ENCODE measurements around the gene PDSS2. TPM values are rescaled to one million over a fixed set of nuclear protein-coding genes. Genes with fewer than 3 reads are reported as not detected.
"Not testable (repeated sequence)": the region's sequence is repeated elsewhere in the genome, so short reads cannot be mapped to it uniquely, and the experiment has no call there.

PDSS2 gene
- total RNA-seq, 3 donors from 2014 or later (not counting 1 experiment from before 2014, with no cell fraction given), result 11.2 to 15.5 (median 14.2) TPM

DNA sequence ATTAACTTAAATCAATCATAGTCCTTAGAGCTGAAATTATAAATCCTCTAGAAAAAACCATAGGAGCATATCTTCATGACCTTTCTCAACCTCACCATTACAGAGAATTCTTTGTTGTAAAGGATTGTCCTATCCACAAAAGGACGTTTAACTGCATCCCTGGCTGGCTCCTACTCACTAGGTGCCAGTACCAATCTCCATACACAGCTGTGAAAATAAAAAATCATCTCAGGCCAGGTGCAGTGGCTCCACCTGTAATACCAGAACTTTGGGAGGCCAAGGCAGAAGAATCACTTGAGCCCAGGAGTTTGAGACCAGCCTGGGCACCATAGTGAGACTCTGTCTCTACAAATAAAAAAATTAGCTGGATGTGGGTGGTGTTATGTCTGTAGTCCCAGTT, 89.9 kb downstream of the PDSS2 start:
- no peaks in the 10 kb centered on the region for H3K27me3 ChIP-seq (ENCODE audit: control insufficient read depth, insufficient read depth, low read length)
- no peak overlapping the region for H3K27ac Mint-ChIP-seq
- no peaks in the 10 kb centered on the region for H3K4me1 ChIP-seq (ENCODE audit: control insufficient read depth, insufficient read depth, low read length)
- H3K4me3 Mint-ChIP-seq, result no peak overlapping the region
- no peak for DNase-seq
- H3K4me3 ChIP-seq (ENCODE audit: low read length), result no peak overlapping the region
- H3K36me3 Mint-ChIP-seq, result no peaks in the 10 kb centered on the region
- TF ChIP-seq, protein P1, sequence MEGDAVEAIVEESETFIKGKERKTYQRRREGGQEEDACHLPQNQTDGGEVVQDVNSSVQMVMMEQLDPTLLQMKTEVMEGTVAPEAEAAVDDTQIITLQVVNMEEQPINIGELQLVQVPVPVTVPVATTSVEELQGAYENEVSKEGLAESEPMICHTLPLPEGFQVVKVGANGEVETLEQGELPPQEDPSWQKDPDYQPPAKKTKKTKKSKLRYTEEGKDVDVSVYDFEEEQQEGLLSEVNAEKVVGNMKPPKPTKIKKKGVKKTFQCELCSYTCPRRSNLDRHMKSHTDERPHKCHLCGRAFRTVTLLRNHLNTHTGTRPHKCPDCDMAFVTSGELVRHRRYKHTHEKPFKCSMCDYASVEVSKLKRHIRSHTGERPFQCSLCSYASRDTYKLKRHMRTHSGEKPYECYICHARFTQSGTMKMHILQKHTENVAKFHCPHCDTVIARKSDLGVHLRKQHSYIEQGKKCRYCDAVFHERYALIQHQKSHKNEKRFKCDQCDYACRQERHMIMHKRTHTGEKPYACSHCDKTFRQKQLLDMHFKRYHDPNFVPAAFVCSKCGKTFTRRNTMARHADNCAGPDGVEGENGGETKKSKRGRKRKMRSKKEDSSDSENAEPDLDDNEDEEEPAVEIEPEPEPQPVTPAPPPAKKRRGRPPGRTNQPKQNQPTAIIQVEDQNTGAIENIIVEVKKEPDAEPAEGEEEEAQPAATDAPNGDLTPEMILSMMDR (IDR thresholded peaks at IDR 0.05), result no peak
- H3K9me3 Mint-ChIP-seq, result no peaks in the 10 kb centered on the region
- intact Hi-C loops (cut with micrococcal nuclease), result no loop called here
- peaks cover 12 to 27% of the 10 kb centered on the region in 2 donors for H3K4me1 Mint-ChIP-seq
- no peak overlapping the region for H3K27ac ChIP-seq (ENCODE audit: low read length)
- no peaks in the 10 kb centered on the region for H3K27me3 Mint-ChIP-seq (ENCODE audit: low read depth in 2 of 2)
- no peaks in the 10 kb centered on the region for H3K36me3 ChIP-seq (ENCODE audit: control insufficient read depth, insufficient read depth, low read length)
- ATAC-seq, result no peak
- no peaks in the 10 kb centered on the region for H3K9me3 ChIP-seq (ENCODE audit: control insufficient read depth, insufficient read depth, low read length)
- WGBS (ENCODE audit: insufficient coverage), result 100% methylated on average over 1 of the region's 1 CpG

DNA sequence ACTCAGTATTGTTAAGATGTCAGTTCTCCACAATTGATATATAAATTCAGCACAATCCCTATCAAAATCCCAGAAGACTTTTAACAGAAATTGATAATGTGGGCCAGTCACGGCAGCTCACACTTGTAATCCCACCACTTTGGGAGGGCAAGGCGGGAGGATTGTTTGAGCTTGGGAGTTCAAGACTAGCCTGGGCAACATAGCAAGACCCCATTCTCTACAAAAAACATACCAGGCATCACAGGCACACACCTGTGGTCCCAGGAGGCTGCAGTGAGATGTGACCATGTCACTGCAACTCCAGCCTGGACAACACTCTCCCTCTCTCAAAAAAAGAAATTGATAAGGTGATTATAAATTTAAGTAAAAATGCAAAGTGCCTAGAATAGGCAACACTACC, 90.9 kb downstream of the PDSS2 start:
- no peak overlapping the region for H3K4me3 ChIP-seq (ENCODE audit: low read length)
- Mint-ChIP-seq H3K4me1 (peaks cover 12 to 17% of the 10 kb centered on the region in 2 donors), H3K4me3 (no peak overlapping the region), H3K9me3 (no peaks in the 10 kb centered on the region), H3K27ac (no peak overlapping the region), H3K36me3 (no peaks in the 10 kb centered on the region), H3K27me3 (ENCODE audit: low read depth in 2 of 2) (no peaks in the 10 kb centered on the region)
- no peak overlapping the region for H3K27ac ChIP-seq (ENCODE audit: low read length)
- WGBS (ENCODE audit: insufficient coverage), result 100% methylated on average over 2 of the region's 2 CpGs
- intact Hi-C loops (cut with micrococcal nuclease), result no loop called here
- ATAC-seq (no peak), DNase-seq (no peak)
- H3K27me3 ChIP-seq (ENCODE audit: control insufficient read depth, insufficient read depth, low read length), result no peaks in the 10 kb centered on the region
- H3K36me3 ChIP-seq (ENCODE audit: control insufficient read depth, insufficient read depth, low read length), result no peaks in the 10 kb centered on the region
- TF ChIP-seq, protein P1 (IDR thresholded peaks at IDR 0.05), result no peak
- peaks cover under 1% of the 10 kb centered on the region for H3K9me3 ChIP-seq (ENCODE audit: control insufficient read depth, insufficient read depth, low read length)
- H3K4me1 ChIP-seq (ENCODE audit: control insufficient read depth, insufficient read depth, low read length), result no peaks in the 10 kb centered on the region

DNA sequence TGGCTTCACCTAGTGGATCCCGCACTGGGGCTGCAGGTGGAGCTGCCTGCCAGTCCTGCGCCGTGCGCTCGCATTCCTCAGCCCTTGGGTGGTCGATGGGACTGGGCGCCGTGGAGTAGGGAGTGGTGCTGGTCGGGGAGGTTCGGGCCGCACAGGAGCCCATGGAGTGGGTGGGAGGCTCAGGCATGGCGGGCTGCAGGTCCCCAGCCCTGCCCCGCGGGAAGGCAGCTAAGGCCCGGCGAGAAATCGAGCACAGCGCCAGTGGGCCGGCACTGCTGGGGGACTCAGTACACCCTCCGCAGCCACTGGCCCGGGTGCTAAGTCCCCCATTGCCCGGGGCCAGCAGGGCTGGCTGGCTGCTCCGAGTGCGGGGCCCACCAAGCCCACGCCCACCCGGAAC, 95.2 kb downstream of the PDSS2 start:
- peaks cover 19 to 22% of the 10 kb centered on the region in 2 donors for H3K4me1 Mint-ChIP-seq
- H3K9me3 ChIP-seq (ENCODE audit: control insufficient read depth, insufficient read depth, low read length); DNase-seq; H3K4me3 Mint-ChIP-seq; ATAC-seq; H3K27me3 ChIP-seq (ENCODE audit: control insufficient read depth, insufficient read depth, low read length); H3K27me3 Mint-ChIP-seq (ENCODE audit: low read depth in 2 of 2); H3K4me3 ChIP-seq (ENCODE audit: low read length); H3K27ac ChIP-seq (ENCODE audit: low read length); H3K4me1 ChIP-seq (ENCODE audit: control insufficient read depth, insufficient read depth, low read length); H3K36me3 ChIP-seq (ENCODE audit: control insufficient read depth, insufficient read depth, low read length); intact Hi-C loops (cut with micrococcal nuclease); H3K27ac Mint-ChIP-seq: not testable (repeated sequence)
- 95% methylated on average over 6 of the region's 26 CpGs for WGBS (ENCODE audit: insufficient coverage)
- peaks cover 14% of the 10 kb centered on the region for H3K36me3 Mint-ChIP-seq
- H3K9me3 Mint-ChIP-seq, result peaks cover 3 to 11% of the 10 kb centered on the region in 2 donors

DNA sequence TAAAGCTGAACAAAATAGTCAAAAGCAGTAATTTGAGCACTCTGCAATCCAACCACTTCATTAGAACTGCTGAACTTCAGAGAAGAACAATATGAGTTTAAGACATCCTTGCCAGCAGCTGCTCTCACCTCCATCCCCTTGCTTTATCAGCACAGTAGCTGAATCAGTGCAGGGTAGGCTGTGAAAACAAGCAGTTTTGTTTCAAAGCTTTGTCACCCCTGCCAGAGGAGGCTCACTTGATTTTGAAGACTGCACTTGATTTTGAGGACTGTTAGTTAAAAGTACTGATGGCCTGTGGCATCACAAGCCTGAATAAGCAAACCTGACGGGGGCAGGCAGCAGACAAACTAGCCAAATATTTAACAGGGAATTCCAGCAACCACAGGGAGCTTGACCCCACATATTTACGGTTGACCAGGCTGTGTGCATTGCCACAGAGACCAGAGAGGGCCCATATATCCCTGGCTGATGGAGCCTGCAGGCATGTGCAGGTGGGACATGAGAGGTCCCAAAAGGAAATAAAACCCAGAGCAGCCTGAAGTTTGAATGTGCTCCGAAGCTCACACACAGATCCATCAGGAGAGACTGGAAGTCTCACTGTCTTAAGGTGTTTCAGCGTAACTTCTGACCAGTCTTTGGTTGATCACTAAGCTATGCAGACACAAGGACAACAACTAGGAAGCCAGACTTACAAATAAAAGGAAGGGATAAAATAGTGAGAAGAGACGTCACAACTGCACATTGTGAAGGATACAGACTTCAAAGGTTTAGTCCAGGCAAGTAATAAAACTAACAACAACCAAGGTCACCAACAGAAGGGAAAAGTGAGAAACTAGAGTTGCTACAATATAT, 97.4 kb downstream of the PDSS2 start:
- Histone ChIP-seq H3K9me3 (ENCODE audit: control insufficient read depth, insufficient read depth, low read length) (peaks cover 5% of the 10 kb centered on the region), H3K27ac (ENCODE audit: low read length) (no peak overlapping the region), H3K27me3 (ENCODE audit: control insufficient read depth, insufficient read depth, low read length) (no peaks in the 10 kb centered on the region), H3K36me3 (ENCODE audit: control insufficient read depth, insufficient read depth, low read length) (peaks cover 2% of the 10 kb centered on the region), H3K4me1 (ENCODE audit: control insufficient read depth, insufficient read depth, low read length) (no peaks in the 10 kb centered on the region), H3K4me3 (ENCODE audit: low read length) (no peak overlapping the region)
- TF ChIP-seq, protein P1 (IDR thresholded peaks at IDR 0.05), result no peak
- H3K27ac Mint-ChIP-seq, result no peak overlapping the region
- H3K36me3 Mint-ChIP-seq, result peaks cover 14% of the 10 kb centered on the region
- ATAC-seq (no peak), DNase-seq (no peak)
- no peaks in the 10 kb centered on the region for H3K27me3 Mint-ChIP-seq (ENCODE audit: low read depth in 2 of 2)
- H3K4me3 Mint-ChIP-seq, result no peak overlapping the region
- intact Hi-C loops (cut with micrococcal nuclease), result no loop called here
- H3K4me1 Mint-ChIP-seq, result peaks cover 18 to 19% of the 10 kb centered on the region in 2 donors
- H3K9me3 Mint-ChIP-seq, result peaks cover 3 to 11% of the 10 kb centered on the region in 2 donors
- WGBS (ENCODE audit: insufficient coverage), result 99% methylated on average over 4 of the region's 5 CpGs
